ENCODE results near the gene ZDHHC19. TPM values are rescaled to one million over a fixed set of nuclear protein-coding genes. Genes with fewer than 3 reads are reported as not detected.
A peak's percentile ranks its signal among the peaks of the same experiment; 100 is the strongest.
"Not testable (repeated sequence)": the region's sequence is repeated elsewhere in the genome, so short reads cannot be mapped to it uniquely, and the experiment has no call there.

ZDHHC19 gene
- total RNA-seq, 1 donor from 2014 or later = not detected

GRCh38 chr3:196165850-196166249 lies 45.4 kb downstream of the ZDHHC19 start:
- intact Hi-C loops (cut with micrococcal nuclease) = no loop called here
- no peaks in the 10 kb centered on the region for H3K36me3 ChIP-seq
- no peak for TF ChIP-seq CTCF (IDR thresholded peaks at IDR 0.05; ENCODE audit: borderline replicate concordance)
- H3K4me3 ChIP-seq = no peak overlapping the region
- peaks cover 19% of the 10 kb centered on the region for H3K4me1 ChIP-seq
- H3K27me3 ChIP-seq (ENCODE audit: low read depth) = no peaks in the 10 kb centered on the region
- H3K27ac ChIP-seq (replicated peaks) = no peak overlapping the region
- no peak for DNase-seq
- no peaks in the 10 kb centered on the region for H3K9me3 ChIP-seq (replicated peaks)

GRCh38 chr3:196165006-196165575 lies 46.1 kb downstream of the ZDHHC19 start:
- H3K9me3 ChIP-seq (replicated peaks); H3K36me3 ChIP-seq; H3K27ac ChIP-seq (replicated peaks); intact Hi-C loops (cut with micrococcal nuclease); DNase-seq; H3K27me3 ChIP-seq (ENCODE audit: low read depth): not testable (repeated sequence)
- H3K4me1 ChIP-seq = peaks cover 19% of the 10 kb centered on the region
- H3K4me3 ChIP-seq = peak overlapping the region; percentile 60

DNA sequence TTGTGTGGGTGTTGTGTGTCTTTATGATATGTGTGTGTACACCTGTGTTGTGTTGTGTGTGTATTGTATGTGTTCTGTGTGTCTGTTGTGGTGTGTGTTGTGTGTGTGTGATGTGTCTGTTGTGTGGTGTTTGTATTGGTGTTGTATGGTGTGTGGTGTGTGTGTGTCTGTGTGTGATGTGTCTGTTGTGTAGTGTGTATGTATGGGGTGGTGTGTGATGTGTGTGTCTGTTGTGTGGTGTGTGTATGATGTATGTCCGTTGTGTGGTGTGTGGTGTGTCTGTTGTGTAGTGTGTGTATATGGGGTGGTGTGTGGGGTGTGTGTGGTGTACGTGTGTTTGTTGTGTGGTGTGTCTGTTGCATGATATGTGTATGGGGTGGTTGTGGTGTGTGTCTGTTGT lies 46.6 kb downstream of the ZDHHC19 start:
- TF ChIP-seq CTCF (IDR thresholded peaks at IDR 0.05; ENCODE audit: borderline replicate concordance) = no peak
- Histone ChIP-seq H3K9me3 (replicated peaks) (no peaks in the 10 kb centered on the region), H3K27ac (replicated peaks) (peak overlapping the region; percentile 74), H3K36me3 (no peaks in the 10 kb centered on the region), H3K4me1 (peaks cover 19% of the 10 kb centered on the region), H3K27me3 (ENCODE audit: low read depth) (no peaks in the 10 kb centered on the region), H3K4me3 (peak overlapping the region; percentile 60)
- intact Hi-C loops (cut with micrococcal nuclease) = no loop called here
- DNase-seq = no peak

DNA sequence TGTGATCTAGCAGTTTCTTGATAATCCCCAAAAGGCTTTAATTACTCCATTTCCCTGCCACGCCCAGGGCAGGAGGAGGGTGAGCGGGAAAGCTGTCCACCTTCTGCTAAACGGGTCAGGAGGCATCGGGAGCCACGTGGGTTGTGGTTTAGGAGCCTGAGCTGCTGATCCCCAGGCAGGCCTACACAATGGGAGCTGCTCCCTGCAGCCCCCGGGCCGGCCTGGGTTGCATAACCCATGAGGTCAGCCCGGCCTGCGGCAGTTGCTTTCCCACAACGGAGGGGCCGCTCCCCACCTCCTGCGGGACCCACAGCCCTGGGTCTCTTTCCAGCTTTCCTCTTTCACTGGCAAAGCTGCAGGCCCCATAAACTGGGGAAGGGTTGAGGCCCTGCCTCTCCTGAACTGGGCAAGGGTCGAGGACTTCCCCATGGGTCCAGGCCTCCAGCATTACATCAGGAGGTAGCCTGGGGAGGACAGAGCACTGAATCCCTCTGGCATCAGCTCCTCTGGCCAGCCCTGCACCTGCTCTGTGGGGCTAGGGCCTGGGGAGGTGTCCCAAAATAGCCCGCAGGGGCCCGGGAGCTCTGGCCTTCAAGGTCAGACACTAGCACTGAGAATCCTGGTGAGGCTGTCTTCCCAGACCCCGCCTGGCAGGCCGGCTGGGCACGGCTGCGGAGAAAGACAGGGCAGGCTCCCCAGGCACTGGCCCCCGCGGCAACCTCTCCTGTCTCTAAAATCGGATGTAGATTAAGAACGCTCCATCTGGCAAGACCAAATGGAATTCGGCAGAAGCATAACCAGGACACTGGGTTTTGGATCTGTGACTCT lies 47.3 kb downstream of the ZDHHC19 start:
- H3K4me3 ChIP-seq = peak overlapping the region; percentile 60

GRCh38 chr3:196163212-196163611 lies 48.0 kb downstream of the ZDHHC19 start:
- Histone ChIP-seq H3K36me3 (no peaks in the 10 kb centered on the region), H3K27ac (replicated peaks) (no peak overlapping the region), H3K27me3 (ENCODE audit: low read depth) (no peaks in the 10 kb centered on the region), H3K4me3 (no peak overlapping the region), H3K4me1 (peaks cover 10% of the 10 kb centered on the region), H3K9me3 (replicated peaks) (no peaks in the 10 kb centered on the region)
- intact Hi-C loops (cut with micrococcal nuclease) = no loop called here
- no peak for DNase-seq
- no peak for TF ChIP-seq CTCF (IDR thresholded peaks at IDR 0.05; ENCODE audit: borderline replicate concordance)

More for the DNA sequence above, 47.3 kb downstream of the ZDHHC19 start:
- Histone ChIP-seq H3K36me3 (no peaks in the 10 kb centered on the region), H3K4me1 (peaks cover 15% of the 10 kb centered on the region), H3K9me3 (replicated peaks) (no peaks in the 10 kb centered on the region), H3K27me3 (ENCODE audit: low read depth) (no peaks in the 10 kb centered on the region), H3K27ac (replicated peaks) (peak overlapping the region; percentile 74)
- intact Hi-C loops (cut with micrococcal nuclease) = no loop called here
- DNase-seq = peak; percentile 46
- no peak for TF ChIP-seq CTCF (IDR thresholded peaks at IDR 0.05; ENCODE audit: borderline replicate concordance)

- H3K36me3 ChIP-seq = no peaks in the 10 kb centered on the region
- TF ChIP-seq CTCF (IDR thresholded peaks at IDR 0.05; ENCODE audit: borderline replicate concordance) = no peak
- no peak for DNase-seq
- peaks cover 10% of the 10 kb centered on the region for H3K4me1 ChIP-seq
- no peak overlapping the region for H3K27ac ChIP-seq (replicated peaks)
- intact Hi-C loops (cut with micrococcal nuclease) = no loop called here
- no peaks in the 10 kb centered on the region for H3K27me3 ChIP-seq (ENCODE audit: low read depth)
- H3K9me3 ChIP-seq (replicated peaks) = no peaks in the 10 kb centered on the region
- H3K4me3 ChIP-seq = no peak overlapping the region
Observed at GRCh38 chr3:196162679-196163078, 48.5 kb downstream of the ZDHHC19 start.

All from left ventricle myocardium inferior (tissue), 1 donor.